HCT116 (cell line): ENCODE data around the gene GPLD1. TPM values are rescaled to one million over a fixed set of nuclear protein-coding genes. Genes with fewer than 3 reads are reported as not detected.

Experiments used
- ATAC-seq: fragments of 200-7000 bp; cut with Tn5 transposase; 2 replicates; pipeline ENCODE4 v1.9.1; 2020; ENCODE audit warnings: mild to moderate bottlenecking, moderate library complexity
- BruUV-seq: library from RNA; stranded (reverse); fragments of 400-500 nt; replicated peaks from 2 replicates; lab custom pipeline; 2021; lab: Mats Ljungman, UMichigan
- CTCF ChIA-PET: fragments of 300-600 bp; sonication (Branson Sonifier 250); formaldehyde crosslinking; loops from one replicate; lab custom pipeline; 2021; ENCODE audit warnings: antibody characterized with exemption; lab: Charles Lee
- POLR2A ChIA-PET: fragments of 300-600, 350-600 bp; sonication (Branson Sonifier 250); formaldehyde crosslinking; loops from one replicate; lab custom pipeline; 2021; ENCODE audit warnings: antibody characterized with exemption; lab: Charles Lee
- RAD21 ChIA-PET, 2 experiments: fragments of 300-600 bp; sonication (Branson Sonifier 250); formaldehyde crosslinking; loops; one replicate each; lab custom pipeline; 2023; ENCODE audit warnings: low total read pairs in 2 of 2; ENCODE audit not compliant: uncharacterized antibody in 2 of 2, unreplicated experiment in 2 of 2, low non-redundant PET in 1 of 2; lab: Charles Lee
- DNase-seq: peaks from one replicate; pipeline ENCODE4 v3.0.0-alpha.2; 2010; ENCODE audit warnings: low read depth, low spot score
- H2AFZ ChIP-seq: fragments of 200-600 bp; shearing (Covaris generic), sonication (generic); 2 replicates; pipeline ENCODE4 v1.6.1; 2017; ENCODE audit warnings: low read depth, mixed run types, mixed read lengths, antibody characterized with exemption, low read length; ENCODE audit not compliant: poor library complexity, severe bottlenecking
- H3K27ac ChIP-seq: 2 replicates; pipeline ENCODE4 v1.5.1; 2012; ENCODE audit warnings: low read depth, low read length
- H3K27me3 ChIP-seq: fragments of 200-600 bp; sonication (generic); 2 replicates; pipeline ENCODE4 v1.6.1; 2016; ENCODE audit warnings: mixed run types, low read length, mixed read lengths; ENCODE audit not compliant: insufficient read depth
- H3K36me3 ChIP-seq, 2 experiments: fragments of 200-500 bp in 1 of 2; fragments of 200-600 bp in 1 of 2; sonication (Bioruptor generic) in 1 of 2; sonication (generic) in 1 of 2; 2 replicates each; pipeline versions ENCODE4 v1.5.1 to v1.6.1; 2014 to 2016; ENCODE audit warnings: low read length in 2 of 2, inconsistent platforms in 1 of 2, mixed read lengths in 1 of 2, mixed run types in 1 of 2; ENCODE audit not compliant: insufficient read depth in 2 of 2, control insufficient read depth in 1 of 2
- H3K4me1 ChIP-seq, 2 experiments: fragments of 200-600 bp in 1 of 2; sonication (generic) in 1 of 2; 2 replicates each; pipeline versions ENCODE4 v1.5.1 to v1.6.1; 2012 to 2017; ENCODE audit warnings: low read length in 2 of 2, inconsistent platforms in 1 of 2, mild to moderate bottlenecking in 1 of 2, mixed read lengths in 1 of 2, mixed run types in 1 of 2, moderate library complexity in 1 of 2; ENCODE audit not compliant: insufficient read depth in 2 of 2, control insufficient read depth in 1 of 2
- H3K4me2 ChIP-seq: fragments of 200-600 bp; sonication (generic); 2 replicates; pipeline ENCODE4 v1.6.1; 2017; ENCODE audit warnings: mixed run types, low read length, mixed read lengths
- H3K4me3 ChIP-seq, 2 experiments: fragments of 200-600 bp in 1 of 2; sonication (generic) in 1 of 2; replicated peaks in 1 of 2; 2 replicates each; pipeline ENCODE4 v1.5.1; 2011 to 2016; ENCODE audit warnings: low read length in 2 of 2, control low read depth in 1 of 2, low read depth in 1 of 2, mild to moderate bottlenecking in 1 of 2, mixed read lengths in 1 of 2, mixed run types in 1 of 2
- H3K79me2 ChIP-seq: fragments of 200-600 bp; sonication (generic); 2 replicates; pipeline ENCODE4 v1.6.1; 2017; ENCODE audit warnings: mild to moderate bottlenecking, mixed run types, low read length, moderate library complexity, mixed read lengths; ENCODE audit not compliant: insufficient read depth
- H3K9ac ChIP-seq: fragments of 200-600 bp; sonication (generic); 2 replicates; pipeline ENCODE4 v1.6.1; 2016; ENCODE audit warnings: low read length, mixed read lengths
- H3K9me2 ChIP-seq: fragments of 200-600 bp; sonication (generic), shearing (Covaris generic); 2 replicates; pipeline ENCODE4 v1.6.1; 2017; ENCODE audit warnings: mixed run types, mild to moderate bottlenecking, moderate library complexity; ENCODE audit not compliant: insufficient read depth
- H3K9me3 ChIP-seq, 2 experiments: fragments of 200-500 bp in 1 of 2; fragments of 200-600 bp in 1 of 2; sonication (Bioruptor generic) in 1 of 2; sonication (generic) in 1 of 2; 2 replicates each; pipeline ENCODE4 v1.6.1; 2014 to 2017; ENCODE audit warnings: low read length in 2 of 2, mixed read lengths in 2 of 2, inconsistent platforms in 1 of 2, low read depth in 1 of 2, mild to moderate bottlenecking in 1 of 2, mixed run types in 1 of 2, moderate library complexity in 1 of 2; ENCODE audit not compliant: control insufficient read depth in 1 of 2, insufficient read depth in 1 of 2
- H4K20me1 ChIP-seq: fragments of 200-600 bp; sonication (generic), shearing (Covaris generic); 2 replicates; pipeline ENCODE4 v1.6.1; 2017; ENCODE audit warnings: mixed run types, mild to moderate bottlenecking, moderate library complexity; ENCODE audit not compliant: insufficient read depth
- CTCF ChIP-seq, 3 experiments: fragments of 200-600 bp in 1 of 3; sonication (generic) in 1 of 3; IDR thresholded peaks in 2 of 3; conservative IDR thresholded peaks in 1 of 3; 2 replicates each; pipeline ENCODE4 v1.5.1; 2012 to 2017; ENCODE audit warnings: low read depth in 2 of 3, low read length in 2 of 3, antibody characterized with exemption in 1 of 3, borderline replicate concordance in 1 of 3, control low read depth in 1 of 3, mild to moderate bottlenecking in 1 of 3, mixed read lengths in 1 of 3, mixed run types in 1 of 3, moderate library complexity in 1 of 3; ENCODE audit not compliant: insufficient read depth in 1 of 3
- ELF1 ChIP-seq: IDR thresholded peaks from 2 replicates; pipeline ENCODE4 v1.6.1; 2012; ENCODE audit warnings: low read depth, borderline replicate concordance
- MAX ChIP-seq: IDR thresholded peaks from 2 replicates; pipeline ENCODE4 v1.6.1; 2012
- POLR2A ChIP-seq: IDR thresholded peaks from 2 replicates; pipeline ENCODE4 v1.7.0; 2011; ENCODE audit warnings: borderline replicate concordance; ENCODE audit not compliant: insufficient read depth, insufficient read length; ENCODE audit errors: extremely low read depth
- ZBTB33 ChIP-seq: IDR thresholded peaks from 2 replicates; pipeline ENCODE4 v1.6.1; 2011; ENCODE audit warnings: mild to moderate bottlenecking, low read length, moderate library complexity; ENCODE audit not compliant: insufficient replicate concordance; ENCODE audit errors: extremely low read depth
- intact Hi-C: fragments of 100-400 bp; cut with micrococcal nuclease; formaldehyde crosslinking; loops from 2 replicates; pipeline ENCODE4 v1.10.0; 2022
- total RNA-seq: library from RNA; stranded (reverse); gene quantifications from one replicate; pipeline ENCODE4 v1.2.1, GENCODE V29; 2021; ENCODE audit not compliant: unreplicated experiment

The GPLD1 gene
- total RNA-seq, 1 experiment from 2014 or later, result 2.1 TPM

- H3K36me3 ChIP-seq, result no peaks in the 10 kb centered on the region
- no peak overlapping the region for H3K4me2 ChIP-seq
- no peak for TF ChIP-seq ELF1
- H3K9ac ChIP-seq, result no peak overlapping the region
- ATAC-seq, result no peak
- no peaks in the 10 kb centered on the region for H3K79me2 ChIP-seq
- ChIA-PET POLR2A (no interaction called here), CTCF (interaction anchor here (0.9 kb wide), 1 partner anchor 22 kb away, joined by 4 read pairs; no protein-coding TSS in a partner anchor), RAD21 (no interaction called here)
- no peak overlapping the region for H3K4me3 ChIP-seq
- H4K20me1 ChIP-seq, result no peaks in the 10 kb centered on the region
- no peak overlapping the region for H3K27ac ChIP-seq
- intact Hi-C loops, result no loop called here
- no TSS peak for BruUV-seq
- no peaks in the 10 kb centered on the region for H3K27me3 ChIP-seq
- no peaks in the 10 kb centered on the region for H3K9me3 ChIP-seq
- no peak for DNase-seq
- H3K4me1 ChIP-seq, result no peaks in the 10 kb centered on the region
- no peaks in the 10 kb centered on the region for H3K9me2 ChIP-seq
- H2AFZ ChIP-seq, result no peak overlapping the region
Observed at GRCh38 chr6:24382220-24382540, 107.2 kb downstream of the GPLD1 start.

- H3K4me3 ChIP-seq, result no peak overlapping the region
- CTCF ChIA-PET, result interaction anchor here (0.9 kb wide), 1 partner anchor 22 kb away, joined by 4 read pairs; no protein-coding TSS in a partner anchor
- TF ChIP-seq CTCF (IDR thresholded peaks at IDR 0.05 in 2 of 3, conservative IDR thresholded peaks at IDR 0.05 in 1 of 3; ENCODE audit: borderline replicate concordance in 1 of 3, insufficient read depth in 1 of 3, low read depth in 2 of 3, low read length in 2 of 3) (no peak), POLR2A (no peak), MAX (no peak), ZBTB33 (no peak)
- TF ChIP-seq, all 23 proteins: peak for 0
- ATAC-seq (no peak), DNase-seq (no peak)
- no peak overlapping the region for H2AFZ ChIP-seq
- no peaks in the 10 kb centered on the region for H3K9me2 ChIP-seq
- H3K27ac ChIP-seq, result no peak overlapping the region
- no peaks in the 10 kb centered on the region for H4K20me1 ChIP-seq
- intact Hi-C loops, result no loop called here
- H3K9me3 ChIP-seq, result no peaks in the 10 kb centered on the region
- no peak overlapping the region for H3K4me2 ChIP-seq
- no TSS peak for BruUV-seq
- no peaks in the 10 kb centered on the region for H3K79me2 ChIP-seq
- ChIA-PET POLR2A (no interaction called here), RAD21 (no interaction called here)
- H3K4me1 ChIP-seq, result no peaks in the 10 kb centered on the region
- H3K9ac ChIP-seq, result no peak overlapping the region
- H3K27me3 ChIP-seq, result no peaks in the 10 kb centered on the region
- no peaks in the 10 kb centered on the region for H3K36me3 ChIP-seq
Observed at GRCh38 chr6:24381476-24382219, 107.7 kb downstream of the GPLD1 start.
